Muscle layer of duodenum (tissue), 2 donors: ENCODE data around the gene CFAP46.
"Not testable (repeated sequence)": the region's sequence is repeated elsewhere in the genome, so short reads cannot be mapped to it uniquely, and the experiment has no call there.

ENCODE experiments used
- H3K27ac ChIP-seq: one replicate; pipeline ENCODE4 v1.7.0; 2013; ENCODE audit warnings: mild to moderate bottlenecking, low read length
- H3K27me3 ChIP-seq: one replicate; pipeline ENCODE4 v1.7.0; 2013; ENCODE audit warnings: low read depth, mild to moderate bottlenecking, control low read depth, low read length
- H3K36me3 ChIP-seq, 2 donors: one replicate each; pipeline ENCODE4 v1.7.0; 2013; ENCODE audit warnings: low read length in 2 of 2, control low read depth in 1 of 2, mild to moderate bottlenecking in 1 of 2; ENCODE audit not compliant: insufficient read depth in 2 of 2, control insufficient read depth in 1 of 2
- H3K4me1 ChIP-seq, 2 donors: one replicate each; pipeline ENCODE4 v1.7.0; 2013; ENCODE audit warnings: low read length in 2 of 2, mild to moderate bottlenecking in 2 of 2, control low read depth in 1 of 2, moderate library complexity in 1 of 2; ENCODE audit not compliant: insufficient read depth in 2 of 2, control insufficient read depth in 1 of 2
- H3K4me3 ChIP-seq, 2 donors: one replicate each; pipeline ENCODE4 v1.7.0; 2013; ENCODE audit warnings: low read length in 2 of 2, low read depth in 1 of 2, mild to moderate bottlenecking in 1 of 2
- H3K9me3 ChIP-seq, 2 donors: one replicate each; pipeline ENCODE4 v1.7.0; 2013; ENCODE audit warnings: low read length in 2 of 2, control low read depth in 1 of 2, mild to moderate bottlenecking in 1 of 2; ENCODE audit not compliant: control insufficient read depth in 1 of 2
- donor health status: healthy.

CFAP46 gene

DNA sequence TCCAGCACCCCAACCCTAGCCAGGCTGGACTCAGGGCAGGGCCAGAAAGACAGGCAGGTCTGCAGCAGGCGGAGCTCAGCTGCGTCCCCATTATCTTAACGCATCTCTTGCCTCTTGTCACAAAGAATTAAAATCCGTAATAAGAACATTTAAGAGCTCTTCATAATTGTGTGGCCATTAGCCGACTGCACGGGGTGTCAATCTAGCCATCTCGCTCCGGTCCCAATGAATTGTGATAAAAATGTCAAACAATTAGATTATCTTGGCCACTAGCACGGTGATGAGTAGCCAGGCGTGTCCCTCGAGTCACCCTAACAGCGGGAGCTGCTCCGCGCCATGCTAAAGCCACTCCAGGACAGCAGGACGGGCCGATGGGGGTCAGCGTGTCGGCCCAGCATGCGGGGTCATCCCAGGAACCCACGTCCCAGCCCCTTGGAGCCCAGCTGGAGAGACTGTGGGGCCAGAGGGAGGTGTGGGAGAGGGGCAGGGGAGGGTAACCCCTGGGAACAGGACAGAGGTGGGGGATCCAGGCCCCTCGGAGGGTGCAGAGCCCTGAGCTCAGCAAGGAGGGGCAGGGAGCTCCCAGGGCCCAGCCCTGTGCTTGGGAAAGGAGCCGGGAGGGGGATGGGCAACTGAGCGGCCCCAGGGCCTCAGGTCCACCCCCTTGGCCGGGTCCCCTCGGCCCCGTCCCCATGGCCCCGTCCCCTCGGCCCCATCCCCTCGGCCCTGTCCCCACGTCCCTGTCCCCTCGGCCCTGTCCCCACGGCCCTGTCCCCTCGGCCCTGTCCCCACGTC is 138.8 kb downstream of the CFAP46 start:
- Histone ChIP-seq H3K27me3 (no peaks in the 10 kb centered on the region), H3K4me1 (no peaks in the 10 kb centered on the region), H3K4me3 (no peak overlapping the region), H3K36me3 (no peaks in the 10 kb centered on the region), H3K27ac (no peak overlapping the region), H3K9me3 (peaks cover 0 to 6% of the 10 kb centered on the region in 2 donors)

DNA sequence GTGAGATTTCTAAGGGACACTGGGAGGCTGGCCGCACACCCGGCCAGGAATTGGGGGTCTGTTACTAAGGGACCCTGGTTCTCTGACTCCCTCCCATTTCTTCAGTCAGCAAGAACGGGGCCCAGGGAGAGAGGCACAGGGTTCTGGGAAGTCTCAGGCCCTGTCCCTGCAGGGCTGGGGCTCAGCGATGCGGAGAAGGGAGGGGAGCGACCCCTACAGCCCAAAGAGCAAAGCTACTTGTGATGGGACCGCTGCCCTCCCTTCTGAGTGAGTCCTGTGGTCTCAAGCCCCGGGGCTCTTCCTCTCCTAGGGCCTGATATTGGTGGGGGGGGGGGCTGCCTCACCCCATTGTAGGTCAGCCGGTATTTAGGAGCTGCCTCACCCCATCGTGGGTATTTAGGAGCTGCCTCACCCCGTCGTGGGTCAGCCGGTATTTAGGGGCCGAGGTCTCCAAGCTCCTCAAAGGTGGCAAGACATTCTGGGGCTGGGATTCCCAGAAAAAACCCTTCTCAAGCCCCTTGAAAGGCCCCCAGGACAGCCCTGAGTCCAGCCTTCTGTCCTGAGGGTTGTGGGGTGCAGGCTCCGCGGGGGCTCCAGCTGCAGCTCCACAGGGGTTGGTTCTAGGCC is 139.6 kb downstream of the CFAP46 start:
- Histone ChIP-seq H3K4me3 (no peak overlapping the region), H3K27ac (no peak overlapping the region), H3K36me3 (no peaks in the 10 kb centered on the region), H3K4me1 (no peaks in the 10 kb centered on the region), H3K27me3 (no peaks in the 10 kb centered on the region), H3K9me3 (peaks cover 0 to 6% of the 10 kb centered on the region in 2 donors)

DNA sequence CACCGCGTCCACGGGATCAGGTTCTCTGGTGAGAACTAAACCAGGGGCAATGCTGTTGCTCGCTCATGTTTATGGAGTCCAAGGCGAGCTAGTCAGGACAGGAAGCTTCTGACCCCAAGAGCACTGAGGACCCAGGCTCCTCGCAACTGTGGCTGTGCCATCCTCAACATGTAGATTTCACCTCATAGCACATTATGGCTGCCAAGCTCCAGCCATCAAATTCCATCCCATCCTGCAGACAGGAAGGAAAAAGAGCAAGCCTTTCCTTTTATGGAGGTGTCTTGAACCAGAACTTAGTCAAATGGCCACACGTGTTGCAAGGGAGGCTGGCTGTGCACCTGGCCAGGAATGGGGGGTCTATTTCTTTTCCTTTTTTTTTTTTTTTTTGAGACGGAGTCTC is 140.3 kb downstream of the CFAP46 start:
- H3K27ac ChIP-seq = no peak overlapping the region
- no peaks in the 10 kb centered on the region for H3K4me1 ChIP-seq
- H3K27me3 ChIP-seq = no peaks in the 10 kb centered on the region
- peaks cover 0 to 6% of the 10 kb centered on the region in 2 donors for H3K9me3 ChIP-seq
- no peaks in the 10 kb centered on the region for H3K36me3 ChIP-seq
- no peak overlapping the region for H3K4me3 ChIP-seq

DNA sequence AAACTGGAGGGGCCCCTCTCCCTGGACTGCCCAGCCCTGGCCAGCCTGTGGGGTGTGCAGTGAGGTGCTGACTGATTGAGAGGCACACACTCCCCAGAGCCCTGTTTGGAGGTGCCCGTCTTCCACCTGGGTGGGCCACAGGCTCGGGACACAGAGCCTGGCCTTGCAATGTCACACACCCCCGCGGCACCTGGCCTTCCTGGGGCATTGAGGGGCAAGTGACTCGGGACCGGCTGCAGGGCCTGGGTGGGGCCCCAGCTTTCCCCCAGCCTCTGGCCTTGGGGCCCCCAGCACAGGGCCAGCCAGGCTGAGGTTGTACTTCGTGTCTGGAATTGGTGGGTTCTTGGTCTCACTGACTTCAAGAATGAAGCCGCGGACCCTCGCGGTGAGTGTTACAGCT is 142.5 kb downstream of the CFAP46 start:
- H3K27ac ChIP-seq = no peak overlapping the region
- H3K4me1 ChIP-seq = no peaks in the 10 kb centered on the region
- no peaks in the 10 kb centered on the region for H3K36me3 ChIP-seq
- H3K9me3 ChIP-seq = peaks cover 0 to 6% of the 10 kb centered on the region in 2 donors
- H3K27me3 ChIP-seq = no peaks in the 10 kb centered on the region
- no peak overlapping the region for H3K4me3 ChIP-seq

DNA sequence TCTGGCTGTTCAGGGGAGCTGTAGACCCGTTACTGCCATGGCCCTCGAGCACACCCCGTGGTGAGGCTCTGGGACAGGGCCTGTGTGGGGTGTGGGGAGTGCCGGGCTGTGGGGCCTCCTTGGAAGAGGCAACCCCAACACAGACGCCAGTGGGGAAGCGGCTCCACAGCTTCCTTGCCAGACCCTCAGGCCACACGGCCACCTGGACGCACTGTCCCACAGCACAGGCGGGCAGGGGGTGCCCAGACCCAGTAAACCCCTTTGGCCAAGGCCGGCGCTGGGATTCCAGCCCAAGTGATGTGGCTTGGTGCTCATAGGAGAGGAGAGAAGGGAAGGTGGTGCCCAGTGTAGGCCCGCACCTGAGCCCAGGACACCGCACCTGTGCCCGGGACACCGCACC is 143.5 kb downstream of the CFAP46 start:
- Histone ChIP-seq H3K27me3 (no peaks in the 10 kb centered on the region), H3K4me1 (no peaks in the 10 kb centered on the region), H3K9me3 (peaks cover 0 to 6% of the 10 kb centered on the region in 2 donors), H3K27ac (no peak overlapping the region), H3K36me3 (no peaks in the 10 kb centered on the region), H3K4me3 (no peak overlapping the region)

DNA sequence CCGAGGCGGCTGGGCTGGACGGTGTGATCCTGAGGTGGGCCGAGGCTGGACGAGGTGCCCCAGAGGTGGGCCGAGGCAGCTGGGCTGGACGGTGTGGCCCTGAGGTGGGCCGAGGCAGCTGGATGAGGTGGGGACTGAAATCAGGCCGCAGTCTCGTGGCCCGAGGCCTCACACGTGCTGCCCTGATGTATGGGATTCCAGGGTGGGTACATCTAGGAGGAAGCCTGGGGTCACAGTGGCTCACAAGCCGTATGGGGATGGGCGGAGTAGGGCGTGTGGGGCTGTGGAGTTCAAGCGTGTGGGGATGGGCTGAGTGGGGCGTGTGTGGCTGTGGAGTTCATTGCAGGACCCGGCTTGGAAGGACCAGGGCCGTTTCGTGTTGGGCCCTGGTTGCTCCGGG is 144.0 kb downstream of the CFAP46 start:
- H3K27me3 ChIP-seq = no peaks in the 10 kb centered on the region
- no peak overlapping the region for H3K27ac ChIP-seq
- H3K9me3 ChIP-seq = peaks cover 0 to 6% of the 10 kb centered on the region in 2 donors
- no peaks in the 10 kb centered on the region for H3K36me3 ChIP-seq
- no peak overlapping the region for H3K4me3 ChIP-seq
- H3K4me1 ChIP-seq = no peaks in the 10 kb centered on the region

DNA sequence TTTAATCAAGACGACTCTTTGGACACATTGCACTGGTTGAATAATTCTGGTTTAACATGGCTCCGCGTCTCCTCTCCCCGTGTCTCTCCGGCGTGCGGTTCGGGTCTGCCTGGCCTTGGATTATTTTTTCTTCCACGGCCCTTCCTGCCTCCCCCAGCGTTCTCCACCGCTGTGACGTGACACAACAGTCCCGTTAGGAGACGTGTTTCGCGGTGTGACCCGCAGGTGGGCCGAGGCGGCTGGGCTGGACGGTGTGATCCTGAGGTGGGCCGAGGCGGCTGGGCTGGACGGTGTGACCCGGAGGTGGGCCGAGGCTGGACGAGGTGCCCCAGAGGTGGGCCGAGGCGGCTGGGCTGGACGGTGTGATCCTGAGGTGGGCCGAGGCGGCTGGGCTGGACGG is 144.4 kb downstream of the CFAP46 start:
- H3K36me3 ChIP-seq, H3K9me3 ChIP-seq, H3K27ac ChIP-seq, H3K27me3 ChIP-seq, H3K4me1 ChIP-seq, H3K4me3 ChIP-seq: not testable (repeated sequence)

DNA sequence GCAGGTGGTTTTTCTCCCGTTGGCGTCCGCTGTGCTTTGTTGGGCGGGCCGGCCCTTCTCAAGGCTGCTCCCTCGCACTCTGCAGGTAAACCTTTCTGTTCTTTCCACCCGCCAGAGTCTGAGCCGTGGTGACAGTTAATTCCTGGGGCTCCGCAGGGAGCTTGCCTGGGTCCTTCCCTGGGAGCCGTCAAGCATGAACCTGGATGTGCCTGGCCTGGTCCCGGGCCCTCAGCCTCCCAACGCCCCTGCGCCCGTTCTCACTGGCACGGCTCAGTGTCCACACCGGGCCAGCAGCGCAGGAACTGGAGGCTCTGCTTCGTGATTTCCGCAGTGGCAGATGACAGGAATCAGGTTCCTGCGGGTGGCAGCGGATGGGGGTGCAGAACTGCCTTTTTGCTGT is 145.5 kb downstream of the CFAP46 start:
- Histone ChIP-seq H3K4me1 (no peaks in the 10 kb centered on the region), H3K27me3 (no peaks in the 10 kb centered on the region), H3K9me3 (peaks cover 0 to 1% of the 10 kb centered on the region in 2 donors), H3K27ac (no peak overlapping the region), H3K36me3 (no peaks in the 10 kb centered on the region), H3K4me3 (no peak overlapping the region)

DNA sequence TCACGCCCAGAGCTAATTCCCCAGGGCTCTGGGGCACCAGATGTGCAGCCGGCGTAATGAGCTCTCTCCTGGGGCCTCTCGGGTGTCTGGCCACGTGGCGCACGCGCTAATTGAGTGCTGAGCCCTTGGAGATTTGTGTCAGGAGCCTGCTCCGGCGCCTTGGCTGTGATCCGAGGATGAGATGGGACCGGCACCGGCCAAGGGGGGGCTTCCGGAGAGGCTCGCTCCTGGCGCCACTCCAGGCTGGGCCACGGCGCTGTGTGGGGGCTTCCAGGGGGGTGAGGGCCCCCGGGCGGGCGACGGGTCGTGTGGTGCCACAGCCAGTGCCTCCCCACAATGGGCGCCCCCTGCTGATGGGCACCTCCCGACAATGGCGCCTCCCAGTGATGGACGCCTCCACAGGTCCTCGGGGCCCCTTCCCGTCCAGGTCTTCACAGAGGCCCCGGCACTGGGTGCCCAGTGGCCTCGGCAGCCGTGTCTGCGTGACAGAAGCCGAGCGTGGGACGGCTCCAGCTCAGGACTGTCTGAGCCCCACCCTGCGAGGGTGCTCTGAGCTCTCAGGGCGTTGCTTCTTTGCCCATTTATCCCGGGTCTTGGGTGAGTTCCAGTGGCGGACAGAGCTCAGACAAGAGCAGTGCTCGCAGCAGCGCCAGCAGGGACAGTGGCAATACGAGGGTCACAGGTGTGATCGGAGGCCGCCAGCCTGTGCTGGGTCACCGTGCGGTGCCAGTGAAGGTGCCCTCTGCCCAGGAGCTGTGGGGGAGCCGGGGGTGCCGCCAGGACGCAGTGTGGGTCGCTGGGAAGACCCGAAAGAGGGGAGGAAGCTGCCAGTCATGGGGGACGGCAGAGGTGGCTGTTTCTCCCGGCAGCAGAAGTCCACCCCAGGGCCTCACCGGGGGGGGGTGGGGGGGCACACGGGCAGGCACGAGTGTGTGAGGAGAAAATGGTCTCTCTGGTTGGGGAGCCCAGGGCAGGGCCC is 148.2 kb downstream of the CFAP46 start:
- H3K36me3 ChIP-seq = no peaks in the 10 kb centered on the region
- H3K27me3 ChIP-seq = peaks cover 5% of the 10 kb centered on the region
- no peaks in the 10 kb centered on the region for H3K4me1 ChIP-seq
- no peaks in the 10 kb centered on the region for H3K9me3 ChIP-seq
- no peak overlapping the region for H3K27ac ChIP-seq
- H3K4me3 ChIP-seq = no peak overlapping the region

DNA sequence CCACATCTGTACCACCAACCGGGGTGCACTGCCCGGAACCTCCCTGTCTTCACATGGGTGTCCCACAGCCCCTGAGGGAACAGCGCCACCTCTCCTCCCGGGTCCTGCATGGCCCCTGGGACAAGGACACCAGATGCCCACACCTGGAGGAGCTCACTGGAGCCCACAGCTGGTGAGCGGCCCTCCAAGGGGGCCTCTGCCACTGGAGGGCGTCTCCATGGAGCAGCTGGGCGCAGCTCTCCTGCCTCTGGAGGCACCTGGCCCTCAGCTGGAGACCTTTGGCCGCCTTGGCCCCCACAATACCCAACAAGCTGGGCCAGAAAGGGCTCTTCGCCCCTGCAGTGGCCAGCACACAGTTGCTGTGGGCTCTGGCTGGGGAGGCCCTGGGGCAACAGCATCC is 149.2 kb downstream of the CFAP46 start:
- Histone ChIP-seq H3K36me3 (no peaks in the 10 kb centered on the region), H3K4me3 (no peak overlapping the region), H3K27me3 (peaks cover 5% of the 10 kb centered on the region)

DNA sequence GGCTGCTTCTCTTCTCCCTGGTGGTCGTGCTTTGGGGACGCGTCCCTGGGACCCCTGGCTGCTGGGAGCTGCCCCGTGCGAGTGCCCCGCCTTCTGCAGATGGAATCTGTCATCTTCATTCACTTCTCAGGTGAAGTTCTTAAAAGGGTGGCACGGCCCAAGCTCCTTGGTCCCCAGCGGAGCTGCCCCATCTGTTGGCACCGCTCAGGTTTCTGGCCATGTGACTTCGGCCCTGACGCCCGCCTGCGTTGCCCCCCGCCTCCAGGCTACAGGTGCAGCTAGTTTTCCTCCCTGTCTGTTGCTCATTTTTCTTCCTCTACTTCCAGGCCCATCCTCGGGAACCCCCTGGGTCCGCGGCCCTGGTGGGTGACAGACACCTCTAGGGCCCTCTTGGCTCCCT is 149.6 kb downstream of the CFAP46 start:
- peaks cover 5% of the 10 kb centered on the region for H3K27me3 ChIP-seq
- no peaks in the 10 kb centered on the region for H3K36me3 ChIP-seq
- no peaks in the 10 kb centered on the region for H3K9me3 ChIP-seq
- no peak overlapping the region for H3K27ac ChIP-seq
- H3K4me3 ChIP-seq = no peak overlapping the region
- peaks cover 0 to 11% of the 10 kb centered on the region in 2 donors for H3K4me1 ChIP-seq

More for the DNA sequence above, 149.2 kb downstream of the CFAP46 start:
- Histone ChIP-seq H3K9me3 (no peaks in the 10 kb centered on the region), H3K27ac (no peak overlapping the region), H3K4me1 (peaks cover 0 to 7% of the 10 kb centered on the region in 2 donors)
